HCT116 (cell line): ENCODE data around the gene WDR20. TPM values are rescaled to one million over a fixed set of nuclear protein-coding genes. Genes with fewer than 3 reads are reported as not detected.

Experiments
- ATAC-seq: fragments of 200-7000 bp; cut with Tn5 transposase; 2 replicates; pipeline ENCODE4 v1.9.1; 2020; ENCODE audit warnings: mild to moderate bottlenecking, moderate library complexity
- BruUV-seq: library from RNA; stranded (reverse); fragments of 400-500 nt; replicated peaks from 2 replicates; lab custom pipeline; 2021; lab: Mats Ljungman, UMichigan
- CTCF ChIA-PET: fragments of 300-600 bp; sonication (Branson Sonifier 250); formaldehyde crosslinking; loops from one replicate; lab custom pipeline; 2021; ENCODE audit warnings: antibody characterized with exemption; lab: Charles Lee
- POLR2A ChIA-PET: fragments of 300-600, 350-600 bp; sonication (Branson Sonifier 250); formaldehyde crosslinking; loops from one replicate; lab custom pipeline; 2021; ENCODE audit warnings: antibody characterized with exemption; lab: Charles Lee
- RAD21 ChIA-PET, 2 experiments: fragments of 300-600 bp; sonication (Branson Sonifier 250); formaldehyde crosslinking; loops; one replicate each; lab custom pipeline; 2023; ENCODE audit warnings: low total read pairs in 2 of 2; ENCODE audit not compliant: uncharacterized antibody in 2 of 2, unreplicated experiment in 2 of 2, low non-redundant PET in 1 of 2; lab: Charles Lee
- DNase-seq: peaks from one replicate; pipeline ENCODE4 v3.0.0-alpha.2; 2010; ENCODE audit warnings: low read depth, low spot score
- H2AFZ ChIP-seq: fragments of 200-600 bp; shearing (Covaris generic), sonication (generic); 2 replicates; pipeline ENCODE4 v1.6.1; 2017; ENCODE audit warnings: low read depth, mixed run types, mixed read lengths, antibody characterized with exemption, low read length; ENCODE audit not compliant: poor library complexity, severe bottlenecking
- H3K27ac ChIP-seq: 2 replicates; pipeline ENCODE4 v1.5.1; 2012; ENCODE audit warnings: low read depth, low read length
- H3K27me3 ChIP-seq: fragments of 200-600 bp; sonication (generic); 2 replicates; pipeline ENCODE4 v1.6.1; 2016; ENCODE audit warnings: mixed run types, low read length, mixed read lengths; ENCODE audit not compliant: insufficient read depth
- H3K36me3 ChIP-seq, 2 experiments: fragments of 200-500 bp in 1 of 2; fragments of 200-600 bp in 1 of 2; sonication (Bioruptor generic) in 1 of 2; sonication (generic) in 1 of 2; 2 replicates each; pipeline versions ENCODE4 v1.5.1 to v1.6.1; 2014 to 2016; ENCODE audit warnings: low read length in 2 of 2, inconsistent platforms in 1 of 2, mixed read lengths in 1 of 2, mixed run types in 1 of 2; ENCODE audit not compliant: insufficient read depth in 2 of 2, control insufficient read depth in 1 of 2
- H3K4me1 ChIP-seq, 2 experiments: fragments of 200-600 bp in 1 of 2; sonication (generic) in 1 of 2; 2 replicates each; pipeline versions ENCODE4 v1.5.1 to v1.6.1; 2012 to 2017; ENCODE audit warnings: low read length in 2 of 2, inconsistent platforms in 1 of 2, mild to moderate bottlenecking in 1 of 2, mixed read lengths in 1 of 2, mixed run types in 1 of 2, moderate library complexity in 1 of 2; ENCODE audit not compliant: insufficient read depth in 2 of 2, control insufficient read depth in 1 of 2
- H3K4me2 ChIP-seq: fragments of 200-600 bp; sonication (generic); 2 replicates; pipeline ENCODE4 v1.6.1; 2017; ENCODE audit warnings: mixed run types, low read length, mixed read lengths
- H3K4me3 ChIP-seq, 2 experiments: fragments of 200-600 bp in 1 of 2; sonication (generic) in 1 of 2; replicated peaks in 1 of 2; 2 replicates each; pipeline ENCODE4 v1.5.1; 2011 to 2016; ENCODE audit warnings: low read length in 2 of 2, control low read depth in 1 of 2, low read depth in 1 of 2, mild to moderate bottlenecking in 1 of 2, mixed read lengths in 1 of 2, mixed run types in 1 of 2
- H3K79me2 ChIP-seq: fragments of 200-600 bp; sonication (generic); 2 replicates; pipeline ENCODE4 v1.6.1; 2017; ENCODE audit warnings: mild to moderate bottlenecking, mixed run types, low read length, moderate library complexity, mixed read lengths; ENCODE audit not compliant: insufficient read depth
- H3K9ac ChIP-seq: fragments of 200-600 bp; sonication (generic); 2 replicates; pipeline ENCODE4 v1.6.1; 2016; ENCODE audit warnings: low read length, mixed read lengths
- H3K9me2 ChIP-seq: fragments of 200-600 bp; sonication (generic), shearing (Covaris generic); 2 replicates; pipeline ENCODE4 v1.6.1; 2017; ENCODE audit warnings: mixed run types, mild to moderate bottlenecking, moderate library complexity; ENCODE audit not compliant: insufficient read depth
- H3K9me3 ChIP-seq, 2 experiments: fragments of 200-500 bp in 1 of 2; fragments of 200-600 bp in 1 of 2; sonication (Bioruptor generic) in 1 of 2; sonication (generic) in 1 of 2; 2 replicates each; pipeline ENCODE4 v1.6.1; 2014 to 2017; ENCODE audit warnings: low read length in 2 of 2, mixed read lengths in 2 of 2, inconsistent platforms in 1 of 2, low read depth in 1 of 2, mild to moderate bottlenecking in 1 of 2, mixed run types in 1 of 2, moderate library complexity in 1 of 2; ENCODE audit not compliant: control insufficient read depth in 1 of 2, insufficient read depth in 1 of 2
- H4K20me1 ChIP-seq: fragments of 200-600 bp; sonication (generic), shearing (Covaris generic); 2 replicates; pipeline ENCODE4 v1.6.1; 2017; ENCODE audit warnings: mixed run types, mild to moderate bottlenecking, moderate library complexity; ENCODE audit not compliant: insufficient read depth
- CBX3 ChIP-seq: IDR thresholded peaks from 2 replicates; pipeline ENCODE4 v1.6.1; 2012; ENCODE audit warnings: low read depth
- CEBPB ChIP-seq: IDR thresholded peaks from 2 replicates; pipeline ENCODE4 v1.6.1; 2012; ENCODE audit warnings: low read depth
- EGR1 ChIP-seq: IDR thresholded peaks from 2 replicates; pipeline ENCODE4 v1.6.1; 2012; ENCODE audit warnings: low read depth
- EZH2 ChIP-seq: fragments of 200-600 bp; sonication (generic); IDR thresholded peaks from 2 replicates; pipeline ENCODE4 v1.6.1; 2017; ENCODE audit warnings: antibody characterized with exemption, mixed run types
- JUND ChIP-seq: IDR thresholded peaks from 2 replicates; pipeline ENCODE4 v1.6.1; 2012
- POLR2A ChIP-seq: IDR thresholded peaks from 2 replicates; pipeline ENCODE4 v1.7.0; 2011; ENCODE audit warnings: borderline replicate concordance; ENCODE audit not compliant: insufficient read depth, insufficient read length; ENCODE audit errors: extremely low read depth
- RAD21 ChIP-seq: IDR thresholded peaks from 2 replicates; pipeline ENCODE4 v1.6.1; 2012; ENCODE audit warnings: low read depth, mild to moderate bottlenecking
- SIN3A ChIP-seq: IDR thresholded peaks from 2 replicates; pipeline ENCODE4 v1.6.1; 2012; ENCODE audit warnings: low read depth
- SP1 ChIP-seq: IDR thresholded peaks from 2 replicates; pipeline ENCODE4 v1.6.1; 2012; ENCODE audit warnings: low read depth
- SRF ChIP-seq: IDR thresholded peaks from 2 replicates; pipeline ENCODE4 v1.6.1; 2012; ENCODE audit warnings: low read depth
- TCF7L2 ChIP-seq: IDR thresholded peaks from 2 replicates; pipeline ENCODE4 v1.7.0; 2011; ENCODE audit warnings: borderline replicate concordance, inconsistent platforms; ENCODE audit not compliant: insufficient read depth, insufficient read length; ENCODE audit errors: extremely low read depth
- intact Hi-C: fragments of 100-400 bp; cut with micrococcal nuclease; formaldehyde crosslinking; loops from 2 replicates; pipeline ENCODE4 v1.10.0; 2022
- total RNA-seq: library from RNA; stranded (reverse); gene quantifications from one replicate; pipeline ENCODE4 v1.2.1, GENCODE V29; 2021; ENCODE audit not compliant: unreplicated experiment
- TF ChIP-seq, protein P1 (sequence below): IDR thresholded peaks from 2 replicates; pipeline ENCODE4 v1.6.1; 2012
- TF ChIP-seq, protein P2 (sequence below): IDR thresholded peaks from 2 replicates; pipeline ENCODE4 v1.6.1; 2012
- TF ChIP-seq, protein P3 (sequence below): IDR thresholded peaks from 2 replicates; pipeline ENCODE4 v1.6.1; 2012; ENCODE audit warnings: low read depth

WDR20 gene
- total RNA-seq, 1 experiment from 2014 or later, result 21.1 TPM

DNA sequence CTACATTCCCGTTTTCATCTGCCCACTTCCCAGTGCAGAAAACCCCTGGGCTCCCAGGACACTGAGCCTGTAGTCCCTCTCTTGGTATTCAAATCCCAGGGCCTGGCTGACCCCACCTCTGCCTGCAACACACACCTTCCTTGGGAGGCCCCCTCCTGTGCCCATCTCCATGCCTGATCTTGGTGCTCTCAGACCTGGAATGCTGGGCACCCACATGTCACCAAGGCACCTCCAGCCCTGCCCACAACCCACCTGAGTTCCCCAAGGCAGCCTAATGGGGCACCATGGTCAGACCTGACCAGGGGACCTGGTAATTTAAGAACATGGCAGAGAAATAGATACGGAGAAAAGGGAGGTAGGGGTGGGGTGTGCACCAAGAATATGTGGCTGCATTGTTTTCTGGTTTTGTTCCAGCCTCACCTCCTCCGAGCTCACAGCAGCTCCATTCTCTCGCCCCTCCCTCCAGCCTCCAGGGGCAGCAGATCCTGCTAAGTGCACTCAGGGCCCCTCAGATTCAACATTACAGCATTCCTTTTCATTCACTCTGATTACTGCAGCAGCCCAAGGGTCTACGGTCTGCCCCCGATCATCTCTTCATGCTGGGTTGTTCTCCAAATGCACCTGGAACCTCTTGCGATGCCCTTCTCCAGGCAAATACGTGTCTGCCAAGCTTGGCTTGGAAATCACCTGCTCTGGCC is 43.7 kb upstream of the WDR20 start:
- Histone ChIP-seq H4K20me1 (no peaks in the 10 kb centered on the region), H3K27me3 (no peaks in the 10 kb centered on the region), H3K79me2 (no peaks in the 10 kb centered on the region), H2AFZ (peak overlapping the region; percentile 50), H3K27ac (0 out of 2 replicates have a peak overlapping the region, but pooled peaks have one; percentile 2), H3K9me3 (no peaks in the 10 kb centered on the region), H3K36me3 (no peaks in the 10 kb centered on the region), H3K4me1 (peaks cover 26 to 32% of the 10 kb centered on the region in 2 experiments), H3K9ac (no peak overlapping the region), H3K4me2 (peak overlapping the region; percentile 45), H3K9me2 (no peaks in the 10 kb centered on the region), H3K4me3 (no peak overlapping the region)
- no peak for TF ChIP-seq POLR2A
- TF ChIP-seq, protein P1, sequence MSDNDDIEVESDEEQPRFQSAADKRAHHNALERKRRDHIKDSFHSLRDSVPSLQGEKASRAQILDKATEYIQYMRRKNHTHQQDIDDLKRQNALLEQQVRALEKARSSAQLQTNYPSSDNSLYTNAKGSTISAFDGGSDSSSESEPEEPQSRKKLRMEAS, result no peak
- no peak for TF ChIP-seq TCF7L2
- TF ChIP-seq EGR1, result no peak
- no peak for TF ChIP-seq SP1
- no peak for TF ChIP-seq CBX3
- no peak for TF ChIP-seq EZH2
- no peak for TF ChIP-seq SRF
- TF ChIP-seq CEBPB, result no peak
- no peak for TF ChIP-seq SIN3A
- TF ChIP-seq RAD21, result no peak
- no peak; the same call in 1 of the 2 replicates for TF ChIP-seq JUND
- TF ChIP-seq, protein P2, sequence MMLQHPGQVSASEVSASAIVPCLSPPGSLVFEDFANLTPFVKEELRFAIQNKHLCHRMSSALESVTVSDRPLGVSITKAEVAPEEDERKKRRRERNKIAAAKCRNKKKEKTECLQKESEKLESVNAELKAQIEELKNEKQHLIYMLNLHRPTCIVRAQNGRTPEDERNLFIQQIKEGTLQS, result no peak
- TF ChIP-seq, protein P3, sequence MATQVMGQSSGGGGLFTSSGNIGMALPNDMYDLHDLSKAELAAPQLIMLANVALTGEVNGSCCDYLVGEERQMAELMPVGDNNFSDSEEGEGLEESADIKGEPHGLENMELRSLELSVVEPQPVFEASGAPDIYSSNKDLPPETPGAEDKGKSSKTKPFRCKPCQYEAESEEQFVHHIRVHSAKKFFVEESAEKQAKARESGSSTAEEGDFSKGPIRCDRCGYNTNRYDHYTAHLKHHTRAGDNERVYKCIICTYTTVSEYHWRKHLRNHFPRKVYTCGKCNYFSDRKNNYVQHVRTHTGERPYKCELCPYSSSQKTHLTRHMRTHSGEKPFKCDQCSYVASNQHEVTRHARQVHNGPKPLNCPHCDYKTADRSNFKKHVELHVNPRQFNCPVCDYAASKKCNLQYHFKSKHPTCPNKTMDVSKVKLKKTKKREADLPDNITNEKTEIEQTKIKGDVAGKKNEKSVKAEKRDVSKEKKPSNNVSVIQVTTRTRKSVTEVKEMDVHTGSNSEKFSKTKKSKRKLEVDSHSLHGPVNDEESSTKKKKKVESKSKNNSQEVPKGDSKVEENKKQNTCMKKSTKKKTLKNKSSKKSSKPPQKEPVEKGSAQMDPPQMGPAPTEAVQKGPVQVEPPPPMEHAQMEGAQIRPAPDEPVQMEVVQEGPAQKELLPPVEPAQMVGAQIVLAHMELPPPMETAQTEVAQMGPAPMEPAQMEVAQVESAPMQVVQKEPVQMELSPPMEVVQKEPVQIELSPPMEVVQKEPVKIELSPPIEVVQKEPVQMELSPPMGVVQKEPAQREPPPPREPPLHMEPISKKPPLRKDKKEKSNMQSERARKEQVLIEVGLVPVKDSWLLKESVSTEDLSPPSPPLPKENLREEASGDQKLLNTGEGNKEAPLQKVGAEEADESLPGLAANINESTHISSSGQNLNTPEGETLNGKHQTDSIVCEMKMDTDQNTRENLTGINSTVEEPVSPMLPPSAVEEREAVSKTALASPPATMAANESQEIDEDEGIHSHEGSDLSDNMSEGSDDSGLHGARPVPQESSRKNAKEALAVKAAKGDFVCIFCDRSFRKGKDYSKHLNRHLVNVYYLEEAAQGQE, result no peak
- ChIA-PET POLR2A (interaction anchor here (1.3 to 1.6 kb wide), 3 partner anchors 33 to 131 kb away, joined by 4 to 5 read pairs (median 5); no protein-coding TSS in a partner anchor), RAD21 (interaction anchor here (0.5 to 2.0 kb wide), 9 partner anchors 29 to 389 kb away, joined by 3 to 13 read pairs (median 4); no protein-coding TSS in a partner anchor), CTCF (interaction anchor here (0.9 to 3.1 kb wide), 14 partner anchors 8 to 389 kb away, joined by 3 to 45 read pairs (median 6); partner anchors contain the start of gene WDR20)
- no TSS peak for BruUV-seq
- intact Hi-C loops, result loop anchor here (1.0 to 2.0 kb wide), 5 partner anchors 33 to 389 kb away; no protein-coding TSS in a partner anchor
- ATAC-seq (peak; percentile 69), DNase-seq (no peak)
